Measurements from ENCODE around the gene CHFR.

Gene CHFR

GRCh38 chr12:132840536-132840935, 46.9 kb downstream of the CHFR start:
- Histone ChIP-seq H2AFZ (ENCODE audit: low read depth, low read length) (no peak overlapping the region), H3K9ac (ENCODE audit: low read depth, low read length) (no peak overlapping the region), H3K4me1 (ENCODE audit: insufficient read depth, low read length) (no peaks in the 10 kb centered on the region), H3K4me2 (ENCODE audit: insufficient read depth, low read length) (no peak overlapping the region), H3K4me3 (ENCODE audit: low read depth in 1 of 2, low read length in 2 of 2) (no peak overlapping the region), H3K27ac (ENCODE audit: low read length) (no peak overlapping the region), H3K36me3 (ENCODE audit: insufficient read depth, low read length) (peaks cover 14% of the 10 kb centered on the region), H3K9me3 (ENCODE audit: insufficient read depth, low read length, severe bottlenecking) (no peaks in the 10 kb centered on the region), H3K79me2 (ENCODE audit: insufficient read depth, low read length) (no peaks in the 10 kb centered on the region), H4K20me1 (ENCODE audit: insufficient read depth, low read length) (no peaks in the 10 kb centered on the region), H3K27me3 (ENCODE audit: insufficient read depth, low read length, poor library complexity) (no peaks in the 10 kb centered on the region)
- TF ChIP-seq EZH2 (IDR thresholded peaks at IDR 0.05; ENCODE audit: borderline replicate concordance, low read depth, low read length, severe bottlenecking) (no peak), CTCF (IDR thresholded peaks at IDR 0.05; ENCODE audit: borderline replicate concordance, extremely low read depth, low read length, poor library complexity, severe bottlenecking) (no peak)
- ATAC-seq (ENCODE audit: insufficient read depth, low read depth): no peak
- no peak for DNase-seq

- H2AFZ ChIP-seq (ENCODE audit: low read depth, low read length): no peak overlapping the region
- no peaks in the 10 kb centered on the region for H3K4me1 ChIP-seq (ENCODE audit: insufficient read depth, low read length)
- no peak overlapping the region for H3K9ac ChIP-seq (ENCODE audit: low read depth, low read length)
- no peaks in the 10 kb centered on the region for H3K79me2 ChIP-seq (ENCODE audit: insufficient read depth, low read length)
- H3K4me2 ChIP-seq (ENCODE audit: insufficient read depth, low read length): no peak overlapping the region
- H4K20me1 ChIP-seq (ENCODE audit: insufficient read depth, low read length): no peaks in the 10 kb centered on the region
- H3K4me3 ChIP-seq (ENCODE audit: low read depth in 1 of 2, low read length in 2 of 2): no peak overlapping the region
- peaks cover 12% of the 10 kb centered on the region; the same call in 1 of the 2 replicates for H3K36me3 ChIP-seq (ENCODE audit: insufficient read depth, low read length)
- no peak for TF ChIP-seq EZH2 (IDR thresholded peaks at IDR 0.05; ENCODE audit: borderline replicate concordance, low read depth, low read length, severe bottlenecking)
- TF ChIP-seq CTCF (IDR thresholded peaks at IDR 0.05; ENCODE audit: borderline replicate concordance, extremely low read depth, low read length, poor library complexity, severe bottlenecking): no peak
- ATAC-seq (ENCODE audit: insufficient read depth, low read depth): no peak
- DNase-seq: no peak
- H3K9me3 ChIP-seq (ENCODE audit: insufficient read depth, low read length, severe bottlenecking): no peaks in the 10 kb centered on the region
- H3K27me3 ChIP-seq (ENCODE audit: insufficient read depth, low read length, poor library complexity): no peaks in the 10 kb centered on the region
- no peak overlapping the region for H3K27ac ChIP-seq (ENCODE audit: low read length)
Measured at GRCh38 chr12:132839558-132840235, 47.7 kb downstream of the CHFR start.

GRCh38 chr12:132838410-132839080, 48.9 kb downstream of the CHFR start:
- ATAC-seq (ENCODE audit: insufficient read depth, low read depth) (peak; percentile 10; the same call in 1 of the 3 replicates), DNase-seq (no peak)
- H3K36me3 ChIP-seq (ENCODE audit: insufficient read depth, low read length): peaks cover 12% of the 10 kb centered on the region; the same call in 1 of the 2 replicates
- no peaks in the 10 kb centered on the region for H3K4me1 ChIP-seq (ENCODE audit: insufficient read depth, low read length)
- H4K20me1 ChIP-seq (ENCODE audit: insufficient read depth, low read length): no peaks in the 10 kb centered on the region
- H3K4me2 ChIP-seq (ENCODE audit: insufficient read depth, low read length): no peak overlapping the region
- TF ChIP-seq EZH2 (IDR thresholded peaks at IDR 0.05; ENCODE audit: borderline replicate concordance, low read depth, low read length, severe bottlenecking): no peak
- TF ChIP-seq CTCF (IDR thresholded peaks at IDR 0.05; ENCODE audit: borderline replicate concordance, extremely low read depth, low read length, poor library complexity, severe bottlenecking): no peak
- no peak overlapping the region for H3K27ac ChIP-seq (ENCODE audit: low read length)
- no peaks in the 10 kb centered on the region for H3K9me3 ChIP-seq (ENCODE audit: insufficient read depth, low read length, severe bottlenecking)
- no peaks in the 10 kb centered on the region for H3K79me2 ChIP-seq (ENCODE audit: insufficient read depth, low read length)
- no peak overlapping the region for H3K4me3 ChIP-seq (ENCODE audit: low read depth in 1 of 2, low read length in 2 of 2)
- no peak overlapping the region for H3K9ac ChIP-seq (ENCODE audit: low read depth, low read length)
- H3K27me3 ChIP-seq (ENCODE audit: insufficient read depth, low read length, poor library complexity): no peaks in the 10 kb centered on the region
- no peak overlapping the region for H2AFZ ChIP-seq (ENCODE audit: low read depth, low read length)

Data from DND-41 (cell line).